GM06990 (cell line): ENCODE results near the gene UST.

Experiments used
- DNase-seq: peaks from one replicate; pipeline ENCODE4 v3.0.0-alpha.2; 2011; ENCODE audit not compliant: insufficient read length; ENCODE audit errors: extremely low read depth
- H3K27me3 ChIP-seq: replicated peaks from 2 replicates; pipeline ENCODE4 v1.6.0; 2011; ENCODE audit warnings: low read length; ENCODE audit not compliant: control insufficient read depth, insufficient read depth
- H3K36me3 ChIP-seq: 2 replicates; pipeline ENCODE4 v1.5.1; 2011; ENCODE audit warnings: low read length; ENCODE audit not compliant: control insufficient read depth, insufficient read depth
- H3K4me3 ChIP-seq: replicated peaks from 2 replicates; pipeline ENCODE4 v1.5.1; 2011; ENCODE audit warnings: low read depth, mild to moderate bottlenecking, control low read depth, low read length
- TF ChIP-seq, protein P1 (sequence below): IDR thresholded peaks from 2 replicates; pipeline ENCODE4 v1.5.1; 2011; ENCODE audit warnings: low read length, control low read depth, mild to moderate bottlenecking, inconsistent platforms; ENCODE audit not compliant: insufficient read depth, poor library complexity, severe bottlenecking

UST gene

DNA sequence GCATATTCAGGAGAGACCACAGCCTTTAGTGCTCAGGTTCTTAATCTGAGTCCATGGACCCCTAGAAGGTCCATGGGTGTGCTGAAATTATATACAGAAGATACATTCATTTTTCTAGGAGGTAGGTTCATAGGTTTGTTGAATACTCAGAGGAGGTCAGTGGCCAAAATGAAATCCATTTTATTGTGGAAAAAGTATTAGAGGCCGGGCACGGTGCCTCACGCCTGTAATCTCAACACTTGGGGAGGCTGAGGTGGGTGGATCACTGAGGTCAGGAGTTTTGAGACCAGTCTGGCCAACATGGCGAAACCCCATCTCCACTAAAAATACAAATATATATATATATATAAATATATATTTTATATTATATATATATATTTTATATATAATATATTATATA is 9.0 kb upstream of the UST start:
- Histone ChIP-seq H3K27me3 (no peaks in the 10 kb centered on the region; the same call in none of the 2 replicates), H3K4me3 (no peak overlapping the region), H3K36me3 (no peaks in the 10 kb centered on the region)
- TF ChIP-seq, protein P1, sequence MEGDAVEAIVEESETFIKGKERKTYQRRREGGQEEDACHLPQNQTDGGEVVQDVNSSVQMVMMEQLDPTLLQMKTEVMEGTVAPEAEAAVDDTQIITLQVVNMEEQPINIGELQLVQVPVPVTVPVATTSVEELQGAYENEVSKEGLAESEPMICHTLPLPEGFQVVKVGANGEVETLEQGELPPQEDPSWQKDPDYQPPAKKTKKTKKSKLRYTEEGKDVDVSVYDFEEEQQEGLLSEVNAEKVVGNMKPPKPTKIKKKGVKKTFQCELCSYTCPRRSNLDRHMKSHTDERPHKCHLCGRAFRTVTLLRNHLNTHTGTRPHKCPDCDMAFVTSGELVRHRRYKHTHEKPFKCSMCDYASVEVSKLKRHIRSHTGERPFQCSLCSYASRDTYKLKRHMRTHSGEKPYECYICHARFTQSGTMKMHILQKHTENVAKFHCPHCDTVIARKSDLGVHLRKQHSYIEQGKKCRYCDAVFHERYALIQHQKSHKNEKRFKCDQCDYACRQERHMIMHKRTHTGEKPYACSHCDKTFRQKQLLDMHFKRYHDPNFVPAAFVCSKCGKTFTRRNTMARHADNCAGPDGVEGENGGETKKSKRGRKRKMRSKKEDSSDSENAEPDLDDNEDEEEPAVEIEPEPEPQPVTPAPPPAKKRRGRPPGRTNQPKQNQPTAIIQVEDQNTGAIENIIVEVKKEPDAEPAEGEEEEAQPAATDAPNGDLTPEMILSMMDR = no peak
- DNase-seq = no peak

DNA sequence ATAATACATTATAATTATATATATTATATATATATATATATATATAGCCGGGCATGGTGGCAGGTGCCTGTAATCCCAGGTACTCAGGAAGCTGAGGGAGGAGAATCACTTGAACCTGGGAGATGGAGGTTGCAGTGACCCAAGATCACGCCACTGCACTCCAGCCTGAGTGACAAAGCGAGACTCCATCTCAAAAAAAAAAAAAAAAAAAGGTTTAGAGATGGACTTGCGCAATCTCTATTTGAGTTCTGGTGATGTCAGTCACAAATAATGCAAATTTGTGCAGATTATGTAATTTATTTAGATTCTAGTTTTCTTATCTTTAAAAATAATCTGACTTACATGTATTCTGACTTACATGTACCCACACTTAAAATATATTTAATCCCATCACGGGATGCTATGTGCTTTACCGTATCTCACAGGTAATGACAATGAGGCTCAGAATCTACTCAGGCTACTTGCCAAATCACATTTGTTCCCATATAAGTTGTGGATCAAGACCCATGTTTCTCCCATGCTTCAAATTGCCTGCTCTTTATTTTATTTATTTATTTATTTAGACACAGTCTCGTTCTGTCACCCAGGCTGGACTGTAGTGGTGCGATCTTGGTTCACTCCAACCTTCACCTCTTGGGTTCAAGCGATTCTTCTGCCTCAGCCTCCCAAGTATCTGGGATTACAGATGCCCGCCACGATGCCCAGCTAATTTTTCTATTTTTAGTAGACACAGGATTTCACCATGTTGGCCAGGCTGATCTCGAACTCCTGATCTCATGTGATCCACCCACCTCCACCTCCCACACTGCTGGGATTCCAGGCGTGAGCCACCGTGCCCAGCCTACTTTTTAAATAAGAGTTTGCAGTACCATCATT is 7.6 kb upstream of the UST start:
- H3K4me3 ChIP-seq = no peak overlapping the region
- no peaks in the 10 kb centered on the region; the same call in none of the 2 replicates for H3K27me3 ChIP-seq
- DNase-seq = no peak
- TF ChIP-seq, protein P1 = no peak
- no peaks in the 10 kb centered on the region for H3K36me3 ChIP-seq

DNA sequence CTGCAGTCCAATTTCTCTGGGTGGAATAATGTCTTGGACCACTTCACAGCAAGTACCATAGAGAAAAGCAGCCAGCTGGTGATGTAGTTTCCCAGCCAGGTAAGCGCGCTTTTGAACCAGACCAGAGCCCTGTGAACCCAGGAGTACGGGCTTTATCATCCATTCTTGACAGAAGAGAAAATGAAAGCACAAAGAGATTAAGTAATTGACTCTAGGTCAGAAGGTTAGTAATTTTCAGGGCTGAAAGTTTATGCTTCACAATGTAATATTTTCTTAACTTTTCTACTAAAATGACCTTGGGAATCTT is 7.1 kb upstream of the UST start:
- no peaks in the 10 kb centered on the region for H3K36me3 ChIP-seq
- H3K4me3 ChIP-seq = no peak overlapping the region
- TF ChIP-seq, protein P1 = no peak
- DNase-seq = no peak
- no peaks in the 10 kb centered on the region; the same call in none of the 2 replicates for H3K27me3 ChIP-seq

DNA sequence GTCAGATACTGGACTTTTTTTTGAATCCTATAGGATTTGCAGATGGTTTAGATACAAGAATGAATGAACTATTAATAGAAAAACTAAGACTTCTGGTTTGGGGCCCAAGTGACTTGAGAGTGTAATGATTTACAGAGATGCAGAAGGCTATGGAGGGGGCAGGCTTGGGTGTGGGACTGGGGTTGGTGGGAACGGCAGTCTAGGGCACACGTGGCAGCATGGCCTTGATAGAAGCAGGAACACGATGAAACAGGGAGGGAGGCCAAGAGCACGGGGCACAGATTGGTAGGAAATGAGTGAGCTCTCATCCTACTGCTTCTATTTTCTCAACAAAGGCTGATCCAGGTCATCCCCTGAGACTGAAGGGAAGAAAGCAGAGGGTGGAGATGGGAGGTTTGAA is 3.4 kb upstream of the UST start:
- Histone ChIP-seq H3K27me3 (no peaks in the 10 kb centered on the region; the same call in none of the 2 replicates), H3K36me3 (no peaks in the 10 kb centered on the region), H3K4me3 (no peak overlapping the region)
- DNase-seq = no peak
- TF ChIP-seq, protein P1 = no peak

DNA sequence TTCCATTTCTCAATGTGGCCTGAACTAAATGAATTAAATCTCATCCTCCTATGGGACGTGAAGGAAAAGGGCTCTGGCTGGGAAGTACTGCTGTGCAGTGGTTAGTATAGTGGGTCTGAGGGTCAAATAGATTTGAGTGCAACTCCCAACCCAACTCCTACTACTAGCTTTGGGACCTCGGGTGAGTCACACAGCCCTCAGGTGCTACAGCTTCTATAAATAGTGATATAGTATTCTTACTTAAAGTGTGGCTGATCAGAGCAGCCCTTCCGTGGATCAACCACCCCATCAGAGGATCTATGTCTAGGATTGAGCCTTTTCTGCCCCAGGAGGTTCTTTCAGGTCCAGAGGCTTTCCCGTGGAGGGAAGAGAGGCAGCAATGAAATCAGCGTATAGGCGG is 904 bp upstream of the UST start:
- Histone ChIP-seq H3K27me3 (peaks cover 2% of the 10 kb centered on the region), H3K4me3 (peak overlapping the region; percentile 77), H3K36me3 (no peaks in the 10 kb centered on the region)
- TF ChIP-seq, protein P1 = no peak
- no peak for DNase-seq
